PC-9 (cell line): ENCODE data around the gene BFSP2. TPM values are rescaled to one million over a fixed set of nuclear protein-coding genes. Genes with fewer than 3 reads are reported as not detected.

Experiments
- BruUV-seq: library from RNA; stranded (reverse); fragments of 400-500 nt; replicated peaks from 2 replicates; lab custom pipeline; 2021; lab: Mats Ljungman, UMichigan
- CTCF ChIA-PET: fragments of 300-600 bp; sonication (Branson Sonifier 250); formaldehyde crosslinking; loops from one replicate; lab custom pipeline; 2022; ENCODE audit warnings: antibody characterized with exemption; lab: Charles Lee
- POLR2A ChIA-PET: fragments of 300-600 bp; sonication (Branson Sonifier 250); formaldehyde crosslinking; loops from one replicate; lab custom pipeline; 2022; ENCODE audit warnings: antibody characterized with exemption; ENCODE audit not compliant: unreplicated experiment; lab: Charles Lee
- DNase-seq, 2 experiments: peaks; one replicate each; pipeline versions ENCODE4 v3.0.0 to v3.0.0-alpha.2; 2015 to 2022; ENCODE audit warnings: mixed read lengths in 1 of 2
- H2AFZ ChIP-seq: fragments of 200-600 bp; sonication (generic); 2 replicates; pipeline ENCODE4 v1.8.1; 2017; ENCODE audit warnings: antibody characterized with exemption
- H3F3A ChIP-seq: fragments of 200-600 bp; sonication (generic); 2 replicates; pipeline ENCODE4 v1.8.1; 2017; ENCODE audit warnings: antibody characterized with exemption, mild to moderate bottlenecking, low read depth; ENCODE audit not compliant: insufficient read depth
- H3K27ac ChIP-seq: fragments of 200-600 bp; sonication (generic); 2 replicates; pipeline ENCODE4 v1.6.1; 2016; ENCODE audit warnings: mixed run types
- H3K27me3 ChIP-seq: fragments of 200-600 bp; sonication (generic); 2 replicates; pipeline ENCODE4 v1.6.1; 2016; ENCODE audit warnings: low read depth, mixed run types; ENCODE audit not compliant: insufficient read depth
- H3K36me3 ChIP-seq: fragments of 200-600 bp; sonication (generic); 2 replicates; pipeline ENCODE4 v1.6.1; 2016; ENCODE audit warnings: low read depth, mixed run types
- H3K4me1 ChIP-seq: fragments of 200-600 bp; sonication (generic); replicated peaks from 2 replicates; pipeline ENCODE4 v1.6.1; 2016; ENCODE audit warnings: mixed run types; ENCODE audit not compliant: insufficient read depth
- H3K4me2 ChIP-seq: fragments of 200-600 bp; sonication (generic); 2 replicates; pipeline ENCODE4 v1.6.1; 2017; ENCODE audit warnings: mixed run types
- H3K4me3 ChIP-seq: fragments of 200-600 bp; sonication (generic); 2 replicates; pipeline ENCODE4 v1.6.1; 2016; ENCODE audit warnings: mixed run types
- H3K79me2 ChIP-seq: fragments of 200-600 bp; sonication (generic); 2 replicates; pipeline ENCODE4 v1.6.1; 2017; ENCODE audit warnings: low read depth, mixed run types
- H3K9me2 ChIP-seq: fragments of 200-600 bp; sonication (generic); 2 replicates; pipeline ENCODE4 v1.8.1; 2017; ENCODE audit warnings: mild to moderate bottlenecking; ENCODE audit not compliant: insufficient read depth
- H3K9me3 ChIP-seq: fragments of 200-600 bp; sonication (generic); 2 replicates; pipeline ENCODE4 v1.8.1; 2016; ENCODE audit warnings: low read depth; ENCODE audit not compliant: insufficient read depth
- H4K20me1 ChIP-seq: fragments of 200-600 bp; sonication (generic); 2 replicates; pipeline ENCODE4 v1.8.1; 2017; ENCODE audit not compliant: insufficient read depth
- CTCF ChIP-seq: fragments of 200-600 bp; sonication (generic); conservative IDR thresholded peaks from 2 replicates; pipeline ENCODE4 v1.6.1; 2017; ENCODE audit warnings: mixed run types, antibody characterized with exemption, mild to moderate bottlenecking, moderate library complexity
- EZH2 ChIP-seq: fragments of 200-600 bp; sonication (generic); IDR thresholded peaks from 2 replicates; pipeline ENCODE4 v1.8.0; 2017; ENCODE audit warnings: antibody characterized with exemption, low read depth
- intact Hi-C: fragments of 100-400 bp; cut with micrococcal nuclease; formaldehyde crosslinking; loops from one replicate; pipeline ENCODE4 v1.10.0; 2022; ENCODE audit not compliant: unreplicated experiment
- total RNA-seq: library from RNA; stranded (reverse); gene quantifications from 2 replicates; pipeline ENCODE4 v1.2.3, GENCODE V29; 2021

Gene BFSP2
- total RNA-seq, 1 experiment from 2014 or later = not detected

- no peak for DNase-seq
- Histone ChIP-seq H3K27me3 (no peaks in the 10 kb centered on the region), H3K4me3 (no peak overlapping the region), H4K20me1 (no peaks in the 10 kb centered on the region), H3K9me3 (no peaks in the 10 kb centered on the region), H3K9me2 (no peaks in the 10 kb centered on the region), H3K4me2 (no peak overlapping the region), H3K36me3 (no peaks in the 10 kb centered on the region), H2AFZ (no peak overlapping the region), H3K4me1 (peaks cover 13% of the 10 kb centered on the region), H3F3A (peaks cover 12% of the 10 kb centered on the region; the same call in 1 of the 2 replicates), H3K27ac (no peak overlapping the region), H3K79me2 (no peaks in the 10 kb centered on the region)
- POLR2A ChIA-PET = interaction anchor here (0.6 to 0.7 kb wide), 4 partner anchors 120 to 974 kb away, joined by 4 to 7 read pairs (median 6); no protein-coding TSS in a partner anchor
- TF ChIP-seq EZH2 (no peak), CTCF (no peak)
- intact Hi-C loops = no loop called here
- BruUV-seq = no TSS peak
- CTCF ChIA-PET = no interaction called here
These were observed 53.5 kb downstream of the BFSP2 start for GRCh38 chr3:133453383-133453782.

DNA sequence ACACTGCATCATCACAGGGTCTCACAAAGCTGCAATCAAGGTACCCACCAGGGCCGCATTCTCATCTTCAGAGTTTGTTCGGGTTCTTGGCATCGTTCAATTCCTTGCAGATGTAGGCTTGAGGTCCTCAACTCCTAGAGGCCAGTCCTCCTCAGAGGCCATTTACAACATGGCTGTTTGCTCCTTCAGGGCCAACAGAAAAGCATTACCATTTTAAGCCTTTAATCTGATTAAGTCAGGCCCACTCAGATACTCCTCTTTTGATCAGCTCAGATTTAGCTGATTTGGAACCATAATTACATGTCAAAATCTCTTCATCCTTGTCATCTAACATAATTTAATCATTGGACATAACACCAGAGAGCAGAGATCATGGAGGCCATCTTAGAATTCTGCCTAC lies 55.4 kb downstream of the BFSP2 start:
- TF ChIP-seq EZH2 = no peak
- TF ChIP-seq CTCF = no peak
- no peak for DNase-seq
- Histone ChIP-seq H3K9me2 (no peaks in the 10 kb centered on the region), H3K4me1 (peaks cover 14% of the 10 kb centered on the region), H3K27ac (no peak overlapping the region), H3K27me3 (no peaks in the 10 kb centered on the region), H3K36me3 (no peaks in the 10 kb centered on the region), H3K4me2 (no peak overlapping the region), H3K79me2 (no peaks in the 10 kb centered on the region), H2AFZ (no peak overlapping the region), H3F3A (peaks cover 13% of the 10 kb centered on the region; the same call in 1 of the 2 replicates), H3K4me3 (no peak overlapping the region), H4K20me1 (no peaks in the 10 kb centered on the region), H3K9me3 (no peaks in the 10 kb centered on the region)
- intact Hi-C loops = no loop called here
- no TSS peak for BruUV-seq
- ChIA-PET POLR2A (no interaction called here), CTCF (no interaction called here)

DNA sequence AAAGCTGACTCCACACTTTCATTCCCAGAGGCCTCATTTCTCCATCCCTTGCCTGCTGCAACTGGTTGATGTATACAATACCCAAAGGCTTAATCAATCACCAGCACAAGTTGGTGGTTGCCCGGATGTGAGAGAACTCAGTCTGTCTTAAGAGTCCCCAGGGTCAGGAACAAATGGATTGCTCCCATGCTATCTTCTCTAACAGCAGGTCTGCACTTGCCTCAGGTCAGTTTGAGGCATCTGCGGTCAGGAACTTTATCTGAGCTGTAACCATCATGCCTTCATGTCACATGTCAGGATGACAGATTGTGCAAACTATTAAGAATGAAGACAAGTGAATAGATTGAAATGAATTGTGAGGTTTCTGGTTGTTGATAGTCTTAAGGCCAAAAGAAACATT lies 56.1 kb downstream of the BFSP2 start:
- Histone ChIP-seq H3K4me1 (peaks cover 21% of the 10 kb centered on the region), H3K27me3 (no peaks in the 10 kb centered on the region), H3K79me2 (no peaks in the 10 kb centered on the region), H3K9me3 (no peaks in the 10 kb centered on the region), H3F3A (peaks cover 19% of the 10 kb centered on the region), H4K20me1 (no peaks in the 10 kb centered on the region), H3K4me2 (no peak overlapping the region), H2AFZ (no peak overlapping the region), H3K27ac (no peak overlapping the region), H3K4me3 (no peak overlapping the region), H3K9me2 (no peaks in the 10 kb centered on the region), H3K36me3 (no peaks in the 10 kb centered on the region)
- no peak for TF ChIP-seq CTCF
- no peak for TF ChIP-seq EZH2
- ChIA-PET POLR2A (no interaction called here), CTCF (no interaction called here)
- intact Hi-C loops = no loop called here
- BruUV-seq = no TSS peak
- DNase-seq = no peak
